Fibroblast of skin of back (primary cell): ENCODE measurements around the gene TUBGCP6.
A peak's percentile ranks its signal among the peaks of the same experiment; 100 is the strongest.
"Not testable (repeated sequence)": the region's sequence is repeated elsewhere in the genome, so short reads cannot be mapped to it uniquely, and the experiment has no call there.

Source experiments
- DNase-seq: peaks from one replicate; pipeline ENCODE4 v3.0.0-alpha.2; 2013

Gene TUBGCP6

GRCh38 chr22:50179937-50180726 lies 64.7 kb downstream of the TUBGCP6 start:
- DNase-seq, result no peak

GRCh38 chr22:50178871-50179869 lies 65.7 kb downstream of the TUBGCP6 start:
- no peak for DNase-seq

- no peak for DNase-seq
These were observed 66.4 kb downstream of the TUBGCP6 start for GRCh38 chr22:50178471-50178864.

GRCh38 chr22:50177537-50178470 lies 67.0 kb downstream of the TUBGCP6 start:
- DNase-seq, result no peak

GRCh38 chr22:50176850-50177536 lies 67.8 kb downstream of the TUBGCP6 start:
- no peak for DNase-seq

GRCh38 chr22:50175921-50176849 lies 68.6 kb downstream of the TUBGCP6 start:
- DNase-seq, result no peak

GRCh38 chr22:50175191-50175461 lies 69.7 kb downstream of the TUBGCP6 start:
- no peak for DNase-seq

GRCh38 chr22:50174382-50175190 lies 70.2 kb downstream of the TUBGCP6 start:
- DNase-seq, result no peak

- no peak for DNase-seq
These were observed 70.9 kb downstream of the TUBGCP6 start for GRCh38 chr22:50173983-50174355.

- DNase-seq, result no peak
These were observed 71.4 kb downstream of the TUBGCP6 start for GRCh38 chr22:50173311-50173982.

GRCh38 chr22:50171965-50172421 lies 72.8 kb downstream of the TUBGCP6 start:
- no peak for DNase-seq

- no peak for DNase-seq
These were observed 73.4 kb downstream of the TUBGCP6 start for GRCh38 chr22:50171319-50171964.

GRCh38 chr22:50170453-50171318 lies 74.1 kb downstream of the TUBGCP6 start, which contains the start of gene PANX2:
TSS of gene PANX2 (plus strand) at chr22:50170731. CDS start at chr22:50170731, 0 bp downstream.
- no peak for DNase-seq

- DNase-seq, result peak; percentile 29
These were observed 75.0 kb downstream of the TUBGCP6 start for GRCh38 chr22:50169774-50170341.

GRCh38 chr22:50169181-50169759 lies 75.6 kb downstream of the TUBGCP6 start:
- no peak for DNase-seq

GRCh38 chr22:50168490-50169180 lies 76.2 kb downstream of the TUBGCP6 start:
- DNase-seq, result not testable (repeated sequence)
